H54 (cell line): ENCODE results near the gene PDS5B.

Experiments
- DNase-seq: peaks from one replicate; pipeline ENCODE4 v3.0.0; 2011; ENCODE audit warnings: low spot score, mixed read lengths; ENCODE audit not compliant: insufficient read length
- FAIRE-seq: peaks from 3 replicates; lab custom pipeline; 2011; peaks lifted over from hg19 to GRCh38; lab: Jason Lieb, UNC
- POLR2A ChIP-seq: IDR thresholded peaks from 2 replicates; pipeline ENCODE4 v1.6.1; 2011; ENCODE audit warnings: low read depth, mild to moderate bottlenecking, low read length

The PDS5B gene

GRCh38 chr13:32645854-32646253 is 59.6 kb downstream of the PDS5B start:
- TF ChIP-seq POLR2A = no peak
- DNase-seq (no peak), FAIRE-seq (no peak)

DNA sequence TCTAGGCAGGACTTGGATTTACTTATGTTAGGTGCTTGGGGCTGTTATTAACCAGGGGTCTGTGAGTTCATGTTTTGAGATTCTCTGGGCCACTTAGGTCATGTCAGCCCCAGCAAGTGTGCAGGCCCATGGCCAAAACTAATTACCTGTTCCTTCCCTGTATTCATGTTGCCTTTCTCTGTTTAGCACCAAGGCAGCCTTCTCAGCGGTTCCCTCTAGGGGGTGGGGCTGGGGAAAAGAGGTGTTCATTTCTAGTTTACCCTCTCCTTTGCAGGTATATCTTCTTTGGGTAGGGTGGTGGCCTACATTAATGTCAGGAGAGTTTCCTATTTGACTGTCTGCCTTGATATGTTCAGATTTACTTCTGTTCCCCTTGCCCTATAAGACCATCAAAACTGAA is 61.7 kb downstream of the PDS5B start:
- no peak for DNase-seq

DNA sequence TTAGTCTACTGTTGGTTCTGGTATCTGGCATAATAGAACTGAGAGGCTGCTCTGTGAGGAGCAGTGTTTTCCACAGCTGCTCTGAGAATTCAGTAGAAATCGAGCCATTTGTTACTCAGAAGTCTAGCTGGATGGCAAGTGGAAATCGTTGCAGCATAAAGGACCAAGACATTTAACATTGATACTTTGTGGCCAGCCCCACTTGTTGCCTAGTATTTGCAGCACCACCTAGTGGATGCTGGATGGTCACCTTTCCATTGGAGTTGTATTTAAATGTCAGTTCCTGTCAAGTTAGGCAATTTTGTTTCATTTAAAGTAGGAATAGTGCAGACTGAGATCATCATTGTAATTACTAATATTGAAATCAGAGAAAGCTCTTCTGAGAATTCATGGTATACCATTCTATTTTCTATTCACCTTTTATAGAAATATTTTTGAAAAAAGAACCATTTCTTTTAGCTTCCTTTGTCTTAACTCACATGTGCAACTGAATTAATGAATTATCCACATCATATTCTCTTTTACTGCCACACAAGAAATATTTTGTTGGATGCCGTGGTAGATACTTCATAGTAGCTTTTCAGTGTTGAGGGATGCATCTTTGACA is 64.6 kb downstream of the PDS5B start:
- DNase-seq (no peak), FAIRE-seq (peak; percentile 66)
- TF ChIP-seq POLR2A = no peak

More for the DNA sequence above, 61.7 kb downstream of the PDS5B start:
- no peak for TF ChIP-seq POLR2A
- FAIRE-seq = no peak

GRCh38 chr13:32657309-32657708 is 71.1 kb downstream of the PDS5B start:
- DNase-seq (no peak), FAIRE-seq (no peak)
- no peak for TF ChIP-seq POLR2A

GRCh38 chr13:32659736-32660135 is 73.5 kb downstream of the PDS5B start:
- FAIRE-seq (no peak), DNase-seq (no peak)
- no peak for TF ChIP-seq POLR2A

GRCh38 chr13:32660227-32660626 is 74.0 kb downstream of the PDS5B start:
- no peak for TF ChIP-seq POLR2A
- DNase-seq (no peak), FAIRE-seq (no peak)

GRCh38 chr13:32661685-32662084 is 75.4 kb downstream of the PDS5B start:
- no peak for DNase-seq
- FAIRE-seq = no peak
- TF ChIP-seq POLR2A = no peak

GRCh38 chr13:32663660-32664059 is 77.4 kb downstream of the PDS5B start:
- no peak for DNase-seq
- no peak for TF ChIP-seq POLR2A
- FAIRE-seq = no peak

GRCh38 chr13:32666990-32667571 is 80.8 kb downstream of the PDS5B start:
- no peak for TF ChIP-seq POLR2A
- no peak for DNase-seq
- FAIRE-seq = no peak

- no peak for FAIRE-seq
- no peak for DNase-seq
- no peak for TF ChIP-seq POLR2A
Measured at GRCh38 chr13:32669030-32669646, 82.9 kb downstream of the PDS5B start.

- TF ChIP-seq POLR2A = no peak
- FAIRE-seq = no peak
- no peak for DNase-seq
Measured at GRCh38 chr13:32674503-32674902, 88.3 kb downstream of the PDS5B start.

DNA sequence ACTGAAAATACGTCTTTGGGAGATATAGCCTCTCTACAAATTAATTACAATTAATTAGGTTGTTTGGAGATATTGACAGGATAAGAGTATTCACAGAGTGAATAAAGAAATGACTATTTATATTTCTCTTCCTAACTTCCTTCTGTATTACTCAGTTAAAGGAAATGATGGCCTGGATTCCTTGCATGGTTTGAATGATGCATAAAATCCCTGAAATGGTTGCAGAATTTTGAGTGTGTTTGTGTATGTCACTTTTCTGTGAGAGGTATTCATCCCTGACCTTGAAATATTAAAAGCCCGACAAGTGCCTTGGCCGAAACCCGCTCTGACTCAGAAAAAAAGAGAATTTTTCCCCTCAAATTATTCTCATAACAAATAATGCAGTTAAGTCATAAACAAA is 90.0 kb downstream of the PDS5B start:
- DNase-seq (no peak), FAIRE-seq (no peak)
- TF ChIP-seq POLR2A = no peak

DNA sequence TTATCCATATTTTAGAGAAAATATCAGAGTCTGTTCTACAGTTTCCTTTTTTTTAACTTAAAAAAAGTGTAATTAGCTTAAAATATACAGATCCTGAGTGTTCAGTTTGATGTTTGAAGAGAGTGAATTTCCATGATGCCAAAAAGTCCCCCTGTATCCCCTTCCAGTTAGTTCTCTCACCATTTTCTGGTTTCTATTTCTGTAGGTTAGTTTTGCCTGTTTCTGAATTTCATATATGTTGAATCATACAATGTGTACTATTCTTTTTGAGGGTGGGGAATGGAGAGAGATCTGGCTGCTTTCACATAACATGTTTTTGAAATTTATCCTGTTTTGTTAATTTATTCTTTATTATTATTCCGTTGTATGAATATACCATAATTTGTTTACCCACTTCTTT is 95.9 kb downstream of the PDS5B start:
- no peak for FAIRE-seq
- no peak for DNase-seq
- no peak for TF ChIP-seq POLR2A

DNA sequence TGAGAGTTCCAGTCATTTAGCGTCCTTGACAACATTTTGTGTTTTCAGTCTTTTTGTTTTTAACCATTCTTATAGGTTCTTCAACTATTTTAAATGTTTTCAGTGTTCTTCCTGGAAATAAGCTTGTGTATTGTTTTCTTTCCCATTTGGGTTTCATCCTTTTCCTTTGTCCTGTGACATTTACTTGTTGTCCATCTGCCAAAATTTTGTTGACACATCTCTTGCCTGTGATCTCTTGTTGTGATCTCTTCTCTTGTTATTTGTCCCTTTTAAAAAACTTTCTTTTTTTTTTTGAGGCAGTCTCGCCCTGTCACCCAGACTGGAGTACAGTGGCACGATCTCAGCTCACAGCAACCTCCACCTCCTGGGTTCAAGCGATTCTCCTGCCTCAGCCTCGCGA is 96.5 kb downstream of the PDS5B start:
- DNase-seq (no peak), FAIRE-seq (no peak)
- TF ChIP-seq POLR2A = no peak

- no peak for FAIRE-seq
- TF ChIP-seq POLR2A = no peak
Measured at GRCh38 chr13:32687275-32687674, 101.0 kb downstream of the PDS5B start.

More at GRCh38 chr13:32687275-32687674, 101.0 kb downstream of the PDS5B start:
- DNase-seq = no peak
